SU-DHL-6 (cell line): ENCODE measurements around the gene RMND1.

ENCODE experiments used
- H2AFZ ChIP-seq: fragments of 200-600 bp; sonication (generic); 2 replicates; pipeline ENCODE4 v1.6.1; 2014; ENCODE audit warnings: low read depth, mild to moderate bottlenecking, moderate library complexity, mixed read lengths, antibody characterized with exemption, low read length; ENCODE audit not compliant: severe bottlenecking
- H3F3A ChIP-seq: fragments of 200-600 bp; shearing (Covaris generic); 2 replicates; pipeline ENCODE4 v1.6.0; 2016; ENCODE audit warnings: antibody characterized with exemption, mild to moderate bottlenecking; ENCODE audit not compliant: insufficient read depth
- H3K27ac ChIP-seq: fragments of 200-600 bp; sonication (generic); 2 replicates; pipeline ENCODE4 v1.5.1; 2016; ENCODE audit warnings: low read depth, mild to moderate bottlenecking, low read length, moderate library complexity, mixed read lengths
- H3K27me3 ChIP-seq: fragments of 200-600 bp; sonication (generic), shearing (Covaris generic); 2 replicates; pipeline ENCODE4 v1.6.0; 2014; ENCODE audit warnings: mild to moderate bottlenecking, low read length
- H3K36me3 ChIP-seq: fragments of 200-600 bp; sonication (generic); 2 replicates; pipeline ENCODE4 v1.6.1; 2014; ENCODE audit warnings: mild to moderate bottlenecking, low read length, mixed read lengths
- H3K4me2 ChIP-seq: fragments of 300-600, 200-600 bp; shearing (Covaris generic), sonication (generic); 2 replicates; pipeline ENCODE4 v1.6.0; 2014; ENCODE audit warnings: low read length, low read depth, mild to moderate bottlenecking; ENCODE audit not compliant: poor library complexity, severe bottlenecking
- H3K4me3 ChIP-seq: fragments of 200-600 bp; sonication (generic); 2 replicates; pipeline ENCODE4 v1.5.1; 2014; ENCODE audit warnings: antibody characterized with exemption, low read length, mild to moderate bottlenecking, mixed read lengths; ENCODE audit not compliant: insufficient read depth, poor library complexity, severe bottlenecking
- H3K79me2 ChIP-seq: fragments of 200-600 bp; sonication (generic); 2 replicates; pipeline ENCODE4 v1.6.1; 2014; ENCODE audit warnings: mild to moderate bottlenecking, low read length, moderate library complexity; ENCODE audit not compliant: insufficient read depth
- H3K9ac ChIP-seq: fragments of 200-600 bp; sonication (generic); 2 replicates; pipeline ENCODE4 v1.7.0; 2014; ENCODE audit warnings: mild to moderate bottlenecking, low read length
- H3K9me2 ChIP-seq: fragments of 200-600 bp; sonication (generic); replicated peaks from 2 replicates; pipeline ENCODE4 v1.6.1; 2014; ENCODE audit warnings: low read length; ENCODE audit not compliant: insufficient read depth
- H3K9me3 ChIP-seq: fragments of 200-600 bp; sonication (generic); 2 replicates; pipeline ENCODE4 v1.6.1; 2014; ENCODE audit warnings: low read length, mixed read lengths; ENCODE audit not compliant: insufficient read depth
- H4K20me1 ChIP-seq: fragments of 200-600 bp; sonication (generic); 2 replicates; pipeline ENCODE4 v1.6.1; 2014; ENCODE audit warnings: low read depth, mild to moderate bottlenecking, antibody characterized with exemption, low read length, moderate library complexity, mixed read lengths
- EZH2phosphoT487 ChIP-seq: fragments of 200-600 bp; sonication (generic), shearing (Covaris generic); conservative IDR thresholded peaks from 2 replicates; pipeline ENCODE4 v1.6.1; 2018; ENCODE audit warnings: mild to moderate bottlenecking, antibody characterized with exemption, low read length, moderate library complexity, mixed read lengths
- TF ChIP-seq, protein P1 (sequence below): fragments of 200-600 bp; sonication (generic); IDR thresholded peaks from one replicate; pipeline ENCODE4 v1.5.1; 2017; ENCODE audit warnings: antibody characterized with exemption, mild to moderate bottlenecking, low read length, moderate library complexity; ENCODE audit not compliant: insufficient read depth, poor library complexity, severe bottlenecking

The RMND1 gene

DNA sequence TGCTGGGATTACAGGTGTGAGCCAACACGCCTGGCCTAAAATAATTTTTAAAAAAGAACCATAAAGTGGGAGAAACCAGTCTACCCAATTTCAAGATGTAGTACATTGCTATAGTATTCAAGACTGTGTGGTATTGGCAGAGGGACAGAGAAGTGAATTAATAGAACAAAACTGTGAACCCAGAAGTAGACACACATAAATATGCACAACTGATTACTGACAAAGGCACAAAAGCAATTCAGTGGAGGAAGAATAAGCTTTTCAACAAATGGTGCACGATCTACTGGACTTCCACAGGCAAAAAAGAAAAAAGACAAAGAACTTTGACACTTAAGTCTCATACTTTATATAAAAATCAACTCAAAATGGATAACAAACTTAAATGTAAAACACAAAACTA lies 76.1 kb downstream of the RMND1 start:
- peaks cover 19% of the 10 kb centered on the region; the same call in 1 of the 2 replicates for H3K36me3 ChIP-seq
- TF ChIP-seq, protein P1, sequence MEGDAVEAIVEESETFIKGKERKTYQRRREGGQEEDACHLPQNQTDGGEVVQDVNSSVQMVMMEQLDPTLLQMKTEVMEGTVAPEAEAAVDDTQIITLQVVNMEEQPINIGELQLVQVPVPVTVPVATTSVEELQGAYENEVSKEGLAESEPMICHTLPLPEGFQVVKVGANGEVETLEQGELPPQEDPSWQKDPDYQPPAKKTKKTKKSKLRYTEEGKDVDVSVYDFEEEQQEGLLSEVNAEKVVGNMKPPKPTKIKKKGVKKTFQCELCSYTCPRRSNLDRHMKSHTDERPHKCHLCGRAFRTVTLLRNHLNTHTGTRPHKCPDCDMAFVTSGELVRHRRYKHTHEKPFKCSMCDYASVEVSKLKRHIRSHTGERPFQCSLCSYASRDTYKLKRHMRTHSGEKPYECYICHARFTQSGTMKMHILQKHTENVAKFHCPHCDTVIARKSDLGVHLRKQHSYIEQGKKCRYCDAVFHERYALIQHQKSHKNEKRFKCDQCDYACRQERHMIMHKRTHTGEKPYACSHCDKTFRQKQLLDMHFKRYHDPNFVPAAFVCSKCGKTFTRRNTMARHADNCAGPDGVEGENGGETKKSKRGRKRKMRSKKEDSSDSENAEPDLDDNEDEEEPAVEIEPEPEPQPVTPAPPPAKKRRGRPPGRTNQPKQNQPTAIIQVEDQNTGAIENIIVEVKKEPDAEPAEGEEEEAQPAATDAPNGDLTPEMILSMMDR: no peak
- no peak for TF ChIP-seq EZH2phosphoT487
- H3K4me3 ChIP-seq: no peak overlapping the region
- no peak overlapping the region for H3K9ac ChIP-seq
- peaks cover 20% of the 10 kb centered on the region; the same call in 1 of the 2 replicates for H4K20me1 ChIP-seq
- peaks cover 98% of the 10 kb centered on the region for H3K79me2 ChIP-seq
- no peaks in the 10 kb centered on the region for H3K9me2 ChIP-seq
- H3K4me2 ChIP-seq: no peak overlapping the region
- H3K27me3 ChIP-seq: no peaks in the 10 kb centered on the region
- H3K27ac ChIP-seq: peak overlapping the region; percentile 30; the same call in 1 of the 2 replicates
- no peak overlapping the region for H2AFZ ChIP-seq
- peaks cover 6% of the 10 kb centered on the region; the same call in 1 of the 2 replicates for H3F3A ChIP-seq
- no peaks in the 10 kb centered on the region for H3K9me3 ChIP-seq

- Histone ChIP-seq H3K79me2 (peaks cover 91% of the 10 kb centered on the region), H3K9me2 (no peaks in the 10 kb centered on the region), H3F3A (peaks cover 4% of the 10 kb centered on the region; the same call in 1 of the 2 replicates), H4K20me1 (peaks cover 20% of the 10 kb centered on the region; the same call in 1 of the 2 replicates), H3K4me2 (no peak overlapping the region), H3K9ac (no peak overlapping the region), H2AFZ (no peak overlapping the region), H3K36me3 (peaks cover 21% of the 10 kb centered on the region; the same call in 1 of the 2 replicates), H3K27ac (no peak overlapping the region), H3K27me3 (no peaks in the 10 kb centered on the region), H3K9me3 (no peaks in the 10 kb centered on the region), H3K4me3 (no peak overlapping the region)
- TF ChIP-seq, protein P1: no peak
- no peak for TF ChIP-seq EZH2phosphoT487
Observed at GRCh38 chr6:151374036-151374683, 77.8 kb downstream of the RMND1 start.

- H3K9me2 ChIP-seq: no peaks in the 10 kb centered on the region
- H3K27me3 ChIP-seq: no peaks in the 10 kb centered on the region
- H3K4me2 ChIP-seq: no peak overlapping the region
- no peaks in the 10 kb centered on the region for H3F3A ChIP-seq
- H2AFZ ChIP-seq: no peak overlapping the region
- H4K20me1 ChIP-seq: peaks cover 20% of the 10 kb centered on the region; the same call in 1 of the 2 replicates
- no peak for TF ChIP-seq EZH2phosphoT487
- TF ChIP-seq, protein P1: no peak
- H3K36me3 ChIP-seq: peaks cover 21% of the 10 kb centered on the region; the same call in 1 of the 2 replicates
- H3K4me3 ChIP-seq: no peak overlapping the region
- H3K79me2 ChIP-seq: peaks cover 77% of the 10 kb centered on the region
- no peak overlapping the region for H3K9ac ChIP-seq
- H3K9me3 ChIP-seq: no peaks in the 10 kb centered on the region
- H3K27ac ChIP-seq: no peak overlapping the region
Observed at GRCh38 chr6:151372164-151372563, 79.8 kb downstream of the RMND1 start.
